GM18499 (cell line): ENCODE measurements around the gene PACRG.

Experiments used
- ATAC-seq: cut with Tn5 transposase; IDR thresholded peaks from one replicate; pipeline ENCODE4 v1.9.1; 2021; ENCODE audit warnings: moderate number of reproducible peaks; ENCODE audit not compliant: insufficient read depth, unreplicated experiment

PACRG gene

GRCh38 chr6:163186527-163186926, 458.8 kb downstream of the PACRG start:
- no peak for ATAC-seq

- no peak for ATAC-seq
Measured at GRCh38 chr6:163187201-163187600, 459.4 kb downstream of the PACRG start.

DNA sequence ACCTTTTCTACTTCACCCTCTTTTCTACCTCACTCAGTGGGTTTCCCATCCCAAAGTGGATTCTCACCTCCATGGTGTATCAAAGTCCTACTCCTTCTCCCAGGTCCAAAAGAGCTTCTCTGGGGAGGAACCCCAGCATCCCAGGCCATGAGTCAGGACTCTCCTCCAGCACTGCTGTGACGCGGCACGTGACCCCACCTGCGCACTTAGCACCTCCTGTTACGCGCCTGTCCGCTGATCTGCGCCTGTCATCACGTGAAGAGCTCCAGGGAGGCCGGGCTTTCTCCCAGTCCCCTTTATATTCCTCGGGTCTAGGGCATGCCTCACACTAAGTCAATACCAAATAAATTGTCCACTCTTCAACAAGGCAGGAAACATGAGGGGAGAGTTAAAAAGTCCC, 459.8 kb downstream of the PACRG start:
- ATAC-seq, result no peak

- ATAC-seq, result no peak
Measured at GRCh38 chr6:163188746-163189145, 461.0 kb downstream of the PACRG start.

DNA sequence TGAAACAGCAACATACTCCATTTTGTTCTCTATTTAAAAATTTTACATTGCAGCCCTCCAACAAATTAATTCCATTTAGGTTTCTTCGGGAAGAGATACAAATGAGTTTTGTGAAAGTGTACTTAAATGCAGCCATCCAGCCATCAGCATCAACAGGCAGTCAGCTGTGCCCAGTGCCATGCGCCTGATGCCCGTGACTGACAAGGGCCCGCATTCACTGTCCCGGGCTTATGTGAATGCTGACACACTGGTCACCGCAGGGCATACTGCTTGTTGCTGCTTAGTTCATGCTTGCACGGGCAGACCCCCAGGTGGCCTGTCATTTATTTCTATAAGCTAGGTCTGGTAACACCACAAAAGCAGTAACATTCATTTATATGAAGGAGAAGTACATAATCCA, 461.8 kb downstream of the PACRG start:
- no peak for ATAC-seq

- ATAC-seq, result no peak
Measured at GRCh38 chr6:163190786-163191185, 463.0 kb downstream of the PACRG start.

- no peak for ATAC-seq
Measured at GRCh38 chr6:163191704-163192537, 464.1 kb downstream of the PACRG start.

DNA sequence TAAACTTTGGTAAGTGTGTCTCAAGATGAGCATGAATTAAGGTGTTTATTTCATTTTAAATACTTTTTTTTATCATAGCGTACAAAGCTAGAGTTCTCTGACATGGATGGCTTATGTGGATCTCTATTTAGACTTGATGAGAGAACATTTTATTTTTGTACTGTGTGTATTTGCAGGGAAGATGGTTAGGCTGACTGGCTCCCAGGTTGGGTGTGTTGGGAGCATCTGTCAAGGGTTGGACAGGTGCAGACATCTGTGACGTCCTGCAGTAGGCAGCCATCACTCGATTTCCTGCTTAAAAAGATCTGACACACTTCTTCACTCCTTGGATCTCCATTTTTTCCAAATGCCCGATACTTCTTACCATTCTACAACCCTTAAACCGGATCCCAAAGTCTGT, 464.8 kb downstream of the PACRG start:
- no peak for ATAC-seq

DNA sequence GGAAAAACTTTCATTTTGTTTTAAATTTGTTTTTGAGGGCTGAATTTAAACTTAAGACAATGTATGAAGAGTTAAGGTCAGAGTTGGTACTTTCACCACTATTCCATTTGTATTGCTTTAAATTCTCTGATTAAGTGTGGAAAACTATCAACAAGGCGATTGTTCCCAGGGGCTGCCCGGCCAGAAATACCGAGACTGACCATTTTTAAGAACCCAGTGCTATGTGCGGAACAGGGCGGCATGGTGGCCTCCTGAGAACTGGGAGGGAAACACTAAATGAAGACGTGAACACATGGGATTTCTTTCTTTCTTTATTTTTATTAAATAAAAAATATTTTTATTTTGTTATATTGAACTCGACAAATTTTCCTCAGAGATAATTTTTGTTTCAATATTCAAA, 465.6 kb downstream of the PACRG start:
- ATAC-seq, result no peak

- no peak for ATAC-seq
Measured at GRCh38 chr6:163195721-163196691, 468.2 kb downstream of the PACRG start.

GRCh38 chr6:163197839-163198238, 470.1 kb downstream of the PACRG start:
- no peak for ATAC-seq

DNA sequence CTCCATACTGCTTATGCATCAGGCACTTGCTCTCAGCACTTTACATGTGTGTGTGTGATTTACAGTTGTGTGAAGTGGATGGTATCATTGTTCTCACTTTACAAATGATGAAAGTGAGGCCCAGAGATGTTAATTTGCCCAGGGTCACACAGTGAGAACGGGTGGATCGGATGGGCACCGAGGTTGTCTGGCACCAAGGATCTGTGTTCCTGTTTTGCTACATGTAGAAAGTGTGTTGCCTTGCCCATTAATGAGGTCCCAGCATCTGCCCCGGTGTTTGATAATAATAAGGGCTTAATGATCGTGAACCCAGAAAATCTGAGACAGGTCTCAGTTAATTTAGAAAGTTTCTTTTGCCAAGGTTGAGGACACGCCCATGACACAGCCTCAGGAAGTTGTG, 470.6 kb downstream of the PACRG start:
- no peak for ATAC-seq

DNA sequence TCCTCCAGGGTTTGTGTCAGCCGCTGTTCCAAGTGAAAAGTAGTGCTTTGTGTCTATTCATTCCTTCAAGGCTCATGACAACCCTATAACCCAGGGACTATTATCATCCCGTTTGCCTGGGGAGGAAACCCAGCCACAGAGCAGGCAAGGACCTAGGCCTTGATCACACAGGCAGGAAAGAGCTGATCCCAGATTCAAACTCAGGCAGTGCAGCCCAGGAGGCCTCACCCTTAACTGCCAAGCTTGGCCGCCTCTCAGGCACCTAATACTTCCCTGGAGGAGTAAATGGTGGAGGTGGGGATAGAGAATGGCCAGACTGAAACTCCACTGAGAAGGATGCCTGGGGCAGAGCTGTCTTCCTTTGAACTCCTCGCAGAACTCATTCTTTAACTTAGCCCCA, 471.6 kb downstream of the PACRG start:
- no peak for ATAC-seq

DNA sequence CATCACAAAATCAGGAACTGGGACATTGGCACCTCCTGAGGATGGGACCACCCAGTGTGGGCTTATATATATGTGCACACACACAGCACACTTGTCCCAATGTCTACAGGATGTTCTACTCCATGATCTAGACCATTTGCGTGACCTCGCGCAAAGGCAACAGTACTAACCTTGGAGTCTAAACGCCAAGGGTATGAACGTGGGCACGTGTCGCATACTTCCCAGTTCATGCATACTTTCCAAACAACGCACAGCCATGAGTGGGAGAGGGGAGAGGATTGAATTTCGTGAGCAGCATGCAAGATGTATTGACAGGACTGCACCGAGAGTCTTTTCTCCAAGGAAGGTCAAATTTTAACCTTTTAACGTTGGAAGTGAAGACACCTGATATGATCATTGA, 472.5 kb downstream of the PACRG start:
- no peak for ATAC-seq

DNA sequence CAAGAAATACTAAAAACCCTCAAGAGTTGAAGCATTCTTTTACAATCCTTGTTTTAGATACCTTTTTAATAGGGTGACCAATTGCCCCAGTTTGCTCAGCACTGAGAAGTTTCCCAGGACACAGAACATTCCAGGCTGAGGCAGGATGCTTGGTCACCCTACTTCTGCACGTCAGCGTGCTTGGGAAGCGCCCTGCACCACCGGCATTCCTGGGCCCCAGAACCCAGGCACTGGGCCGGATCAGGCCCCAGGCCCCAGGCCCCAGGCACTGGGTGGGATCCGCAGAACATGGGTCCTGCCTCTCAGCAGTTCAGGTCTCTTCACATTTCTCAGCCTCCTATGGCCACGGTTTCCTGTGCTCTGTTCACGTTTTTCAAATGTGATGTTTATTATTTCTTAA, 472.9 kb downstream of the PACRG start:
- ATAC-seq, result no peak

GRCh38 chr6:163201855-163202254, 474.1 kb downstream of the PACRG start:
- no peak for ATAC-seq

DNA sequence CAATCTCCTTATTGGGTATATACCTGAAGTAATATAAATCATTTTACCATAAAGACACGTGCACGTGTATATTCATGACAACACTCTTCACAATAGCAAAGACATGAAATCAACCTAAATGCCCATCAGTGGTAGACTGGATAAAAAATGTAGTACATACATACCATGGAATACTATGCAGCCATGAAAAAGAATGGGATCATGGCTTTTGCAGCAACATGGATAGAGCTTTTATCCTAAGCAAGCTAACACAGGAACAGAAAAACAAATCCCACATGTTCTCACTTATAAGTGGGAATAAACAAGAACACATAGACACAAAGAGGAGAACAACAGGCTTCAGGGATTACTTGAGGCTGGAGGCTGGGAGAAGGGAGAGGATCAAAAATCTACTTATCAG, 478.4 kb downstream of the PACRG start:
- ATAC-seq, result no peak

DNA sequence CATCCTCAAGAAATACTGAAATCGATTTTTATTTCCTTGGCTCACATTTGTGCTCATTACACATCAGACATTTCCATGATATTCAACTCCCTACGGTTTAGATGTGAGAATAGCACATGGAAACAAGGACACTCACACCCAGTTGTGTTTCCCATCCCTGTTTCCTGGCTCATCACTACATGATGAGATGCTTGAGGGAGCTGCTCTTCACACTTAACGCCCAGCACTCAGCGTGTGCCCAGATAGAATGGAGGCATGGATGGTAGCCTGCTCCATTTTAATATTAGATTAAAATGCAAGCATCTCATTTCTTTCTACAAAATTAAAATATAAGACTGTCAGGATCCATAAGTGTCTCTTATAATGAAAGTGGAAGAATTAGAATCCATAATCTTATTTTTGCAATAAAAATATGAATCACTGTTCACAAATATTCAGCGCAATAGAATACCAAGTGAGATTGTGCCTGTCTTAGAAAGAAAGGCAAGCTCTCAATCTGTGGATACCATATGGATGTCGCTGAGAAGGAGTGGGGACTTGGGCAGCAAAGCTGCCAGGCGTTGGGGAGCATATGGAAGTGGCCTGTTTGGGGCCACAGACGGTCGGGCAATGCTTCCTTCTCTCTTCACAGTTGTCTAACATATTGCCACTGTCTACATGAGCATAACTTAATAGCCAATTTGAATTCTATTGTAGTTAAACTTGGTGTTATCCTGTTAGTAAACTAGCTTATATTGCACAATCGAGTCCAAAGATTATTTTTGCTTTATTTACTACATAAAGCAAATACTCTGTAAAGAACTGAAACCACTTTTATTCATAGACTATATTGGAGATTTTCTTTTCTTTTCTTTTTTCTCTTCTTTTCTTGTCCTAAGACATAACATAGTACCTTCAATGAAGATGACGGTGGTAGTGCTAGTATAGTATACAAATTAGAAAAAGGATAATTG, 479.9 kb downstream of the PACRG start:
- ATAC-seq, result no peak

- ATAC-seq, result no peak
Measured at GRCh38 chr6:163209005-163209404, 481.2 kb downstream of the PACRG start.

GRCh38 chr6:163212123-163212522, 484.3 kb downstream of the PACRG start:
- no peak for ATAC-seq
